IMR-90 (cell line): ENCODE results near the gene CXCL12. TPM values are rescaled to one million over a fixed set of nuclear protein-coding genes. Genes with fewer than 3 reads are reported as not detected.

Source experiments
- ATAC-seq: fragments of 200-7000 bp; cut with Tn5 transposase; 2 replicates; pipeline ENCODE4 v1.9.1; 2020; ENCODE audit warnings: low read depth, mild to moderate bottlenecking, moderate library complexity
- BruUV-seq: library from RNA; stranded (reverse); fragments of 400-500 nt; replicated peaks from 2 replicates; lab custom pipeline; 2021; lab: Mats Ljungman, UMichigan
- CTCF ChIA-PET: fragments of 300-600 bp; formaldehyde crosslinking; extraction: SDS; loops from one replicate; lab custom pipeline; 2021; ENCODE audit warnings: antibody characterized with exemption; lab: Yijun Ruan, JAX
- POLR2A ChIA-PET: fragments of 300-600 bp; sonication (Branson Sonifier 250); formaldehyde crosslinking; loops from one replicate; lab custom pipeline; 2022; ENCODE audit warnings: antibody characterized with exemption; ENCODE audit not compliant: unreplicated experiment; lab: Charles Lee
- DNase-seq: peaks from one replicate; pipeline ENCODE4 v3.0.0; 2013
- H2AFZ ChIP-seq: replicated peaks from 2 replicates; pipeline ENCODE3; 2013; ENCODE audit warnings: low read length, mild to moderate bottlenecking; ENCODE audit not compliant: poor library complexity
- H2AK5ac ChIP-seq: 2 replicates; pipeline ENCODE4 v1.6.1; 2013; ENCODE audit warnings: low read depth, low read length, inconsistent platforms
- H2AK9ac ChIP-seq: replicated peaks from 2 replicates; pipeline ENCODE3; 2013; ENCODE audit warnings: mild to moderate bottlenecking, low read depth, low read length, moderate library complexity; ENCODE audit not compliant: poor library complexity
- H2BK120ac ChIP-seq: 2 replicates; pipeline ENCODE4 v1.6.1; 2013; ENCODE audit warnings: low read depth, low read length, inconsistent platforms
- H2BK15ac ChIP-seq: 3 replicates; pipeline ENCODE4 v1.6.1; 2013; ENCODE audit warnings: low read depth, low read length, inconsistent platforms
- H2BK20ac ChIP-seq: 2 replicates; pipeline ENCODE4 v1.6.1; 2013; ENCODE audit warnings: low read depth, mild to moderate bottlenecking, inconsistent platforms, low read length, moderate library complexity
- H2BK5ac ChIP-seq: 2 replicates; pipeline ENCODE4 v1.6.1; 2013; ENCODE audit warnings: mild to moderate bottlenecking, low read depth, low read length, inconsistent platforms; ENCODE audit not compliant: poor library complexity, severe bottlenecking
- H3K14ac ChIP-seq: replicated peaks from 2 replicates; pipeline ENCODE4 v1.6.1; 2013; ENCODE audit warnings: low read depth, low read length, inconsistent platforms
- H3K18ac ChIP-seq: 2 replicates; pipeline ENCODE4 v1.6.1; 2013; ENCODE audit warnings: low read depth, low read length, control low read depth
- H3K23ac ChIP-seq: 2 replicates; pipeline ENCODE4 v1.6.1; 2013; ENCODE audit warnings: low read depth, low read length, inconsistent platforms
- H3K27ac ChIP-seq: 2 replicates; pipeline ENCODE4 v1.5.1; 2013; ENCODE audit warnings: mild to moderate bottlenecking, control low read depth, low read length; ENCODE audit not compliant: insufficient read depth
- H3K27me3 ChIP-seq: 2 replicates; pipeline ENCODE4 v1.6.1; 2013; ENCODE audit warnings: low read length; ENCODE audit not compliant: control insufficient read depth, insufficient read depth
- H3K36me3 ChIP-seq: 2 replicates; pipeline ENCODE4 v1.6.1; 2013; ENCODE audit warnings: low read length, mixed read lengths; ENCODE audit not compliant: control insufficient read depth, insufficient read depth
- H3K4ac ChIP-seq: 2 replicates; pipeline ENCODE4 v1.6.1; 2013; ENCODE audit warnings: low read depth, low read length, inconsistent platforms
- H3K4me1 ChIP-seq: 2 replicates; pipeline ENCODE4 v1.6.1; 2013; ENCODE audit warnings: low read length, mixed read lengths; ENCODE audit not compliant: control insufficient read depth, insufficient read depth
- H3K4me2 ChIP-seq: 2 replicates; pipeline ENCODE4 v1.6.1; 2013; ENCODE audit warnings: low read depth, mild to moderate bottlenecking, control low read depth, low read length, moderate library complexity
- H3K4me3 ChIP-seq: 2 replicates; pipeline ENCODE4 v1.5.1; 2013; ENCODE audit warnings: low read depth, mild to moderate bottlenecking, control low read depth, low read length, moderate library complexity; ENCODE audit not compliant: insufficient read depth
- H3K56ac ChIP-seq: 2 replicates; pipeline ENCODE4 v1.6.1; 2013; ENCODE audit warnings: low read length, inconsistent platforms; ENCODE audit not compliant: insufficient read depth; ENCODE audit errors: extremely low read depth
- H3K79me1 ChIP-seq, 2 experiments: 2 replicates each; pipeline ENCODE4 v1.6.1; 2013; ENCODE audit warnings: low read length in 2 of 2, inconsistent platforms in 1 of 2, low read depth in 1 of 2
- H3K9ac ChIP-seq: 2 replicates; pipeline ENCODE4 v1.6.1; 2013; ENCODE audit warnings: low read depth, low read length, control low read depth
- H3K9me1 ChIP-seq: 2 replicates; pipeline ENCODE4 v1.6.1; 2013; ENCODE audit warnings: low read length, inconsistent platforms; ENCODE audit not compliant: insufficient read depth
- H3K9me3 ChIP-seq: 2 replicates; pipeline ENCODE4 v1.6.1; 2013; ENCODE audit warnings: low read length; ENCODE audit not compliant: control insufficient read depth, insufficient read depth
- H4K20me1 ChIP-seq: 2 replicates; pipeline ENCODE4 v1.6.1; 2013; ENCODE audit warnings: low read length, inconsistent platforms; ENCODE audit not compliant: insufficient read depth
- H4K5ac ChIP-seq: 2 replicates; pipeline ENCODE4 v1.6.1; 2013; ENCODE audit warnings: mild to moderate bottlenecking, low read depth, low read length, control low read depth
- H4K8ac ChIP-seq, 2 experiments: 2 replicates each; pipeline ENCODE4 v1.6.1; 2013; ENCODE audit warnings: low read depth in 2 of 2, low read length in 2 of 2, control low read depth in 1 of 2, inconsistent platforms in 1 of 2
- H4K91ac ChIP-seq: 2 replicates; pipeline ENCODE4 v1.6.1; 2013; ENCODE audit warnings: low read depth, low read length, inconsistent platforms; ENCODE audit not compliant: insufficient read depth
- CEBPB ChIP-seq: IDR thresholded peaks from 2 replicates; pipeline ENCODE4 v1.6.1; 2012; ENCODE audit warnings: low read depth, low read length, improper control_type of control experiment
- CHD1 ChIP-seq: IDR thresholded peaks from 2 replicates; pipeline ENCODE4 v1.6.1; 2012; ENCODE audit warnings: low read depth, low read length, improper control_type of control experiment
- FOS ChIP-seq: fragments of 150-350 bp; IDR thresholded peaks from 2 replicates; pipeline ENCODE4 v1.6.1; 2016; ENCODE audit warnings: low read depth, low read length
- MXI1 ChIP-seq: IDR thresholded peaks from 2 replicates; pipeline ENCODE4 v1.6.1; 2012; ENCODE audit warnings: low read depth, mild to moderate bottlenecking, low read length, moderate library complexity, borderline replicate concordance
- RAD21 ChIP-seq: IDR thresholded peaks from 2 replicates; pipeline ENCODE4 v1.6.1; 2012; ENCODE audit warnings: low read length, improper control_type of control experiment
- WGBS, 2 experiments: methylation state at CpG; one replicate each; pipeline versions ENCODE4 v1.1.5 to v1.1.7; 2013; ENCODE audit warnings: missing lambda C conversion rate in 2 of 2; ENCODE audit not compliant: insufficient read length in 1 of 2; ENCODE audit errors: extremely low coverage in 2 of 2; 5-methylcytosine and 5-hydroxymethylcytosine counted together
- dilution Hi-C: fragments of 300-500 bp; cut with HindIII; formaldehyde crosslinking; loops from one replicate; pipeline ENCODE4 v1.14.3; 2018; ENCODE audit warnings: low sequenced_read_pairs; ENCODE audit not compliant: unreplicated experiment
- in situ Hi-C: fragments of 300-500 bp; cut with MboI; formaldehyde crosslinking; loops from 3 replicates; pipeline ENCODE4 v1.14.3; 2019; ENCODE audit warnings: low sequenced_read_pairs, inconsistent platforms, mixed read lengths
- intact Hi-C: fragments of 100-400 bp; cut with micrococcal nuclease; formaldehyde crosslinking; loops from 2 replicates; pipeline ENCODE4 v1.10.0; 2022
- polyA plus RNA-seq, 3 experiments: library from polyadenylated mRNA; depleted of rRNA; stranded (reverse); fragments of >200 nt; gene quantifications; 2 replicates each; pipeline ENCODE4 v1.2.3, GENCODE V29; 2012; ENCODE audit warnings: low replicate concordance in 1 of 3
- total RNA-seq: library from RNA; depleted of rRNA; stranded (reverse); fragments of >200 nt; gene quantifications from 2 replicates; pipeline ENCODE4 v1.2.3, GENCODE V29; 2012

The CXCL12 gene
- total and polyA plus RNA-seq, 2 of the 4 experiments (the other 2 are of a cell fraction), result 15.8 to 80.7 TPM

DNA sequence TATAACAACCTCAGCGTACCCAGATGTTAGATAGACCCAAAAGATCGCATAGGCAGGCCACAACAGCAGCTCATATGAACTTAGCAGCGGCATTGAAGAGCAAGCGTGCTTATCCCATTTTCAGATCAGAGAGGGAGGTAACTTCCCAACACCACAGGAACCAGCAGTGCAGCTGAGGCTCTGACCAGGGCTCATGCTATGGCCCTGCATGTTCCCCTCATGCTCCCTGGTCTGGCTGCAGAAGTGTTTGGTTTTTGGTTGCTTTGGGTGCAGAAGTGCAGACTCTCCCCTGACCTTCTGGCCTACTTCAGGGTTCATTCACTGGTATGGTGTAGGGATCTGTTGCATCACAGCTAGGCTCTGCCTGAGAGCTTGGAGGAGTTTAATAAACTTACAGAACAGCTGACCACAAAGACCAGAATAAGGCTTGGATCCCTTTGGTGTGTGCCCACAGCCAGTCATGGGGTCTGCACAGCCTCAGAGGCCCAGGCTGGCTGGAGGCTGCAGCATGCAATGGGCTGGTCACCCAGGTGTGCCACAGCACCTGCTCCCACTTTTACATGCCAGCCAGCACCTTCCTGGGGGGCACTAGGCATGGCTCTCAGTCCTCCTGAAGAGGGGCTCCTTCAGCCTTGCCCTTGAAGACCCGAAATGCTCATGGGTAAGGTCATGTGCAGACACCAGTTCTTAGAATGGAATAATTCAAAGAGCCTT is 9.1 kb upstream of the CXCL12 start:
- H4K8ac ChIP-seq, result no peak overlapping the region
- no peak overlapping the region for H2AFZ ChIP-seq
- no peak overlapping the region for H3K23ac ChIP-seq
- no peaks in the 10 kb centered on the region for H3K9me3 ChIP-seq
- H2AK9ac ChIP-seq, result no peak overlapping the region
- no peak overlapping the region for H2BK5ac ChIP-seq
- H2AK5ac ChIP-seq, result no peak overlapping the region
- H3K4me2 ChIP-seq, result no peak overlapping the region
- no peak for ATAC-seq
- DNase-seq, result no peak
- no CpG with 5 or more reads among the region's 5 CpGs for WGBS, 2 experiments
- no peak overlapping the region for H2BK120ac ChIP-seq
- no peak overlapping the region for H3K9ac ChIP-seq
- H3K79me1 ChIP-seq, result no peaks in the 10 kb centered on the region
- no peaks in the 10 kb centered on the region for H4K20me1 ChIP-seq
- no peak overlapping the region for H4K5ac ChIP-seq
- no peak overlapping the region for H2BK20ac ChIP-seq
- H3K4ac ChIP-seq, result no peak overlapping the region
- H3K56ac ChIP-seq, result no peak overlapping the region
- no peak overlapping the region for H3K14ac ChIP-seq
- CTCF ChIA-PET, result no interaction called here
- H3K4me3 ChIP-seq, result no peak overlapping the region
- H4K91ac ChIP-seq, result no peak overlapping the region
- no TSS peak for BruUV-seq
- TF ChIP-seq CEBPB (no peak), CHD1 (no peak), MXI1 (no peak), FOS (no peak), RAD21 (no peak)
- H3K27me3 ChIP-seq, result peaks cover 43% of the 10 kb centered on the region
- dilution Hi-C loops (no loop called here), in situ Hi-C loops (loop anchor here (5.0 kb wide), 2 partner anchors 468 to 722 kb away; no protein-coding TSS in a partner anchor), intact Hi-C loops (no loop called here)
- H3K27ac ChIP-seq, result no peak overlapping the region
- no peaks in the 10 kb centered on the region for H3K9me1 ChIP-seq
- H3K36me3 ChIP-seq, result no peaks in the 10 kb centered on the region
- H3K4me1 ChIP-seq, result no peaks in the 10 kb centered on the region
- POLR2A ChIA-PET, result no interaction called here
- no peak overlapping the region for H3K18ac ChIP-seq
- H2BK15ac ChIP-seq, result no peak overlapping the region
